Gastroesophageal sphincter (tissue), 4 donors: Measurements from ENCODE around the gene PTGR1. TPM values are rescaled to one million over a fixed set of nuclear protein-coding genes. Genes with fewer than 3 reads are reported as not detected.

Experiments used
- ATAC-seq: fragments of 150-250 bp; one replicate; pipeline ENCODE4 v1.9.1; 2016; ENCODE audit warnings: mild to moderate bottlenecking, moderate library complexity
- H3K27ac ChIP-seq, 4 donors: fragments of 200-600 bp; sonication (generic) in 3 of 4; 1 replicate in 3 of 4; 2 replicates in 1 of 4; pipeline ENCODE4 v1.5.1; 2016 to 2019
- H3K27me3 ChIP-seq: fragments of 200-600 bp; sonication (generic); one replicate; pipeline ENCODE4 v1.5.1; 2019
- H3K36me3 ChIP-seq, 2 donors: fragments of 200-600 bp; sonication (generic); one replicate each; pipeline ENCODE4 v1.5.1; 2019; ENCODE audit warnings: control low read depth in 1 of 2
- H3K4me1 ChIP-seq, 3 donors: fragments of 200-600 bp; sonication (generic); 1 replicate in 2 of 3; 2 replicates in 1 of 3; pipeline ENCODE4 v1.5.1; 2016 to 2019; ENCODE audit warnings: control low read depth in 2 of 3
- H3K4me3 ChIP-seq, 2 donors: fragments of 200-600 bp; sonication (generic); one replicate each; pipeline ENCODE4 v1.5.1; 2019; ENCODE audit warnings: mild to moderate bottlenecking in 1 of 2, moderate library complexity in 1 of 2
- H3K9me3 ChIP-seq, 3 donors: fragments of 200-600 bp; sonication (generic); one replicate each; pipeline ENCODE4 v1.5.1; 2017 to 2019; ENCODE audit warnings: control low read depth in 2 of 3
- CTCF ChIP-seq, 4 experiments: fragments of 200-600 bp in 2 of 4; fragments of 450-650 bp in 2 of 4; sonication (generic) in 1 of 4; IDR thresholded peaks; one replicate each; pipeline ENCODE4 v1.5.1; 2017 to 2019; ENCODE audit warnings: antibody characterized with exemption in 4 of 4, mild to moderate bottlenecking in 2 of 4, moderate library complexity in 2 of 4
- EP300 ChIP-seq: sonication (generic); formaldehyde crosslinking; IDR thresholded peaks from one replicate; pipeline ENCODE4 v1.6.1; 2017; ENCODE audit warnings: antibody characterized with exemption, mild to moderate bottlenecking
- POLR2A ChIP-seq, 2 donors: fragments of 450-650 bp; IDR thresholded peaks; one replicate each; pipeline ENCODE4 v1.6.1; 2017; ENCODE audit warnings: antibody characterized with exemption in 2 of 2, mild to moderate bottlenecking in 2 of 2, moderate library complexity in 1 of 2
- POLR2AphosphoS5 ChIP-seq: sonication (generic); formaldehyde crosslinking; IDR thresholded peaks from one replicate; pipeline ENCODE4 v1.6.1; 2017; ENCODE audit warnings: antibody characterized with exemption
- WGBS, 2 donors: methylation state at CpG; one replicate each; pipeline ENCODE4 v1.1.5; 2018; ENCODE audit warnings: low coverage in 1 of 2; 5-methylcytosine and 5-hydroxymethylcytosine counted together
- total RNA-seq, 4 donors: library from RNA; depleted of rRNA; stranded (reverse); fragments of >200 nt; gene quantifications; one replicate each; pipeline ENCODE4 v1.1.0, GENCODE V29; 2016

The PTGR1 gene
- total RNA-seq, 4 donors from 2014 or later = 19.1 to 59.6 (median 43.7) TPM

DNA sequence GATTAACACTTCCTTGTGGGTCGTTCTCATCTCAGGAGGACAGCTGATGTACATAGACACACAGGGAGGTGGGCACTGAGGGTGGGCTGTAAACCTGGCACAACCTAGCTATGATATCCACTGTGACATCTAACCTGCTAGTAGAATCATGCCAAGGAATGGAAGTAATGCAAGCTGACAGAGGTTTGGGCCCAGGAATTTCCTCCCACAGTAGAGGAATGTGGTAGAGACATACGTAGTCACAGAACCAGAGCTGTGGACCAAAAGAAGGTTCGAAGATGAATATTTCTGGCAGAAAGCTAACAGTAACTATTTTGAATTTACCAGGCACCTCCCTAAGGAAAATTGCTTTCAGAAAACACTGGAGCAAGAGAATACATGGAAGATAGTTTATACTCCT, 16.5 kb upstream of the PTGR1 start:
- TF ChIP-seq EP300 = no peak
- TF ChIP-seq CTCF (IDR thresholded peaks at IDR 0.05) = no peak
- no peak for TF ChIP-seq POLR2A (IDR thresholded peaks at IDR 0.05)
- TF ChIP-seq POLR2AphosphoS5 = no peak
- Histone ChIP-seq H3K27ac (no peak overlapping the region), H3K4me3 (no peak overlapping the region), H3K4me1 (no peaks in the 10 kb centered on the region), H3K36me3 (no peaks in the 10 kb centered on the region), H3K27me3 (peaks cover 30% of the 10 kb centered on the region), H3K9me3 (no peaks in the 10 kb centered on the region)
- WGBS, 2 donors = 33 to 59% methylated on average over 3 of the region's 3 CpGs
- ATAC-seq = no peak

GRCh38 chr9:111613436-111614040, 14.1 kb upstream of the PTGR1 start:
- Histone ChIP-seq H3K4me3 (no peak overlapping the region), H3K27ac (no peak overlapping the region), H3K36me3 (no peaks in the 10 kb centered on the region), H3K27me3 (peaks cover 47% of the 10 kb centered on the region), H3K4me1 (no peaks in the 10 kb centered on the region), H3K9me3 (no peaks in the 10 kb centered on the region)
- WGBS, 2 donors = 40 to 55% methylated on average over 3 of the region's 4 CpGs
- TF ChIP-seq POLR2AphosphoS5 (no peak), CTCF (IDR thresholded peaks at IDR 0.05) (no peak), EP300 (no peak), POLR2A (IDR thresholded peaks at IDR 0.05) (no peak)
- no peak for ATAC-seq

DNA sequence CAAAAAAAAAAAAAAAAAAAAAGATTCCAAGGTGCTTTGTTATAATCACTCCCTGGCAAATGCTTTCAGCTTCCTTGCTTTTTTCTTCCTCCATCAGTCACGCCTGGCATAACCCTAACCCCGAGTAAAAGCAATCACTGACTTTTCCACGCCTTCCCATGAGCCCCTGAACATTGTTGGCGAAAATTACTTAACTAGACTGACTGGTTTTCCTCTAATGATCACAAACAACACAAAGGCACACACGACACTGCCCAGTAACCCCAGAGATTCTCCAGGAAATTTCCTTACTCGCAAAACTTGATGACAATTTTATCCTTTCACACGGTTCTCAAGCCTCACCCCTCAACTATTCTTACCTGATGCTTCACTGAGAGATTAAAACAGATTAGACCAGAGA, 11.4 kb upstream of the PTGR1 start:
- 69 to 83% methylated on average over 3 to 7 of the region's 7 CpGs for WGBS, 2 donors
- ATAC-seq = no peak
- no peak overlapping the region for H3K27ac ChIP-seq

GRCh38 chr9:111610149-111610548, 10.7 kb upstream of the PTGR1 start:
- H3K4me1 ChIP-seq = no peaks in the 10 kb centered on the region

More for the DNA sequence above, 11.4 kb upstream of the PTGR1 start:
- H3K27me3 ChIP-seq = peaks cover 62% of the 10 kb centered on the region
- no peak overlapping the region for H3K4me3 ChIP-seq
- H3K36me3 ChIP-seq = no peaks in the 10 kb centered on the region
- no peak for TF ChIP-seq CTCF (IDR thresholded peaks at IDR 0.05)
- TF ChIP-seq POLR2A (IDR thresholded peaks at IDR 0.05) = no peak
- no peak for TF ChIP-seq POLR2AphosphoS5
- no peak for TF ChIP-seq EP300
- H3K4me1 ChIP-seq = no peaks in the 10 kb centered on the region
- H3K9me3 ChIP-seq = no peaks in the 10 kb centered on the region

More at GRCh38 chr9:111610149-111610548, 10.7 kb upstream of the PTGR1 start:
- TF ChIP-seq CTCF (IDR thresholded peaks at IDR 0.05) = no peak
- TF ChIP-seq POLR2A (IDR thresholded peaks at IDR 0.05) = no peak
- TF ChIP-seq POLR2AphosphoS5 = no peak
- no peak for TF ChIP-seq EP300
- Histone ChIP-seq H3K9me3 (no peaks in the 10 kb centered on the region), H3K27me3 (peaks cover 62% of the 10 kb centered on the region), H3K4me3 (no peak overlapping the region), H3K27ac (no peak overlapping the region), H3K36me3 (no peaks in the 10 kb centered on the region)
- no peak for ATAC-seq
- WGBS, 2 donors = 55 to 69% methylated on average over 4 to 5 of the region's 5 CpGs
